Heart left ventricle (tissue), 16 donors: ENCODE results near the gene NSMF. TPM values are rescaled to one million over a fixed set of nuclear protein-coding genes. Genes with fewer than 3 reads are reported as not detected.
A peak's percentile ranks its signal among the peaks of the same experiment; 100 is the strongest.

ENCODE experiments used
- ATAC-seq, 4 donors: fragments of 200-7000 bp; cut with Tn5 transposase; one replicate each; pipeline ENCODE4 v1.9.1; 2020 to 2022; ENCODE audit warnings: moderate library complexity in 4 of 4, mild to moderate bottlenecking in 3 of 4, moderate number of reproducible peaks in 1 of 4
- DNase-seq, 5 donors: peaks; one replicate each; pipeline ENCODE4 v3.0.0-alpha.2; 2020
- H3K27ac ChIP-seq, 12 donors: fragments of 200-600 bp; sonication (generic) in 4 of 12; one replicate each; pipeline versions ENCODE4 v1.5.0 to v1.8.0; 2016 to 2022; ENCODE audit warnings: mild to moderate bottlenecking in 2 of 12
- H3K27me3 ChIP-seq, 9 donors: fragments of 200-600 bp; sonication (generic) in 2 of 9; one replicate each; pipeline versions ENCODE4 v1.5.1 to v1.8.0; 2016 to 2022; ENCODE audit warnings: mild to moderate bottlenecking in 3 of 9
- H3K36me3 ChIP-seq, 9 donors: fragments of 200-600 bp; sonication (generic) in 2 of 9; one replicate each; pipeline versions ENCODE4 v1.5.0 to v1.8.0; 2018 to 2022; ENCODE audit warnings: mild to moderate bottlenecking in 2 of 9
- H3K4me1 ChIP-seq, 12 donors: fragments of 200-600 bp; sonication (generic) in 4 of 12; one replicate each; pipeline versions ENCODE4 v1.5.0 to v1.8.0; 2016 to 2022; ENCODE audit warnings: mild to moderate bottlenecking in 3 of 12
- H3K4me3 ChIP-seq, 12 donors: fragments of 200-600 bp; sonication (generic) in 4 of 12; one replicate each; pipeline versions ENCODE4 v1.5.0 to v1.8.0; 2017 to 2022; ENCODE audit warnings: mild to moderate bottlenecking in 9 of 12, moderate library complexity in 4 of 12
- H3K9me3 ChIP-seq, 12 donors: fragments of 200-600 bp; sonication (generic) in 4 of 12; one replicate each; pipeline versions ENCODE4 v1.5.0 to v1.8.0; 2016 to 2022; ENCODE audit warnings: mild to moderate bottlenecking in 1 of 12
- POLR2A ChIP-seq, 2 donors: fragments of 450-650 bp; IDR thresholded peaks; one replicate each; pipeline ENCODE4 v1.6.1; 2017; ENCODE audit warnings: antibody characterized with exemption in 2 of 2, mild to moderate bottlenecking in 2 of 2, moderate library complexity in 2 of 2
- WGBS, 4 donors: extraction: QIAGEN DNeasy Blood & Tissue Kit in 2 of 4; methylation state at CpG; one replicate each; pipeline versions ENCODE4 v1.1.5 to v1.1.7; 2013 to 2018; 5-methylcytosine and 5-hydroxymethylcytosine counted together
- intact Hi-C, 10 donors: fragments of 100-400 bp; cut with DNase I; formaldehyde crosslinking; loops; one replicate each; pipeline versions ENCODE4 v1.11.1 to v1.14.2; 2022
- polyA plus RNA-seq, 2 donors: library from polyadenylated mRNA; stranded (reverse); fragments of 200-250 nt; gene quantifications; one replicate each; pipeline ENCODE4 v1.2.3, GENCODE V29; 2013
- total RNA-seq, 9 donors: library from RNA; depleted of rRNA in 2 of 9; stranded (reverse); fragments of >200 nt in 2 of 9; fragmentation: NEBNext Ultra II Directional in 3 of 9; extraction: Animal tissue kit (Norgen Biotek cat#: 25700) in 3 of 9; gene quantifications; one replicate each; pipeline versions ENCODE4 v1.1.0 to v1.2.4, GENCODE V29; 2016 to 2023
- TF ChIP-seq, protein P1 (sequence below), 12 donors: fragments of 200-600 bp; sonication (generic) in 4 of 12; IDR thresholded peaks; one replicate each; pipeline versions ENCODE4 v1.5.0 to v1.8.0; 2018 to 2022; ENCODE audit warnings: antibody characterized with exemption in 12 of 12, mild to moderate bottlenecking in 5 of 12
- donor health status: ischemic (EF 13 %, LVEDD 7.1; RV severe dilation, severe dysfunction).
- donor health status: healthy with polysubstance abuse.
- donor health status: DM: no; HTN: yes; CAD: no.
- donor health status: DM: no; HTN: no; CAD: no.
- donor health status: ischemic (EF 25% LVEDD 6.9; RV normal size, moderate dysfunction).
- donor health status: ischemic (EF 25% LVEDD 5.7; RV mildly dilated, moderate dysfunction).
- donor health status: healthy.
- donor health status: DM: yes; HTN: yes; CAD: no.
- donor health status: ischemic (EF 35%, LVEDD 5.7; RV mildly dilated, moderate dysfunction).
- donor health status: nonischemic (EF 11% LVEDD 7.7; RV severe dilation, severe dysfunction).
- donor health status: DM: yes; HTN: yes; CAD: no.
- donor health status: PGD.
- donor health status: ischemic (EF 29% LVEDD 5.4; RV normal size, mild dysfunction).
- donor health status: nonischemic (EF 23%, LVEDD 6.1; RV moderate dilation, normal function).

NSMF gene
- total and polyA plus RNA-seq, 11 donors, result 7.5 to 22.1 (median 13.4) TPM

DNA sequence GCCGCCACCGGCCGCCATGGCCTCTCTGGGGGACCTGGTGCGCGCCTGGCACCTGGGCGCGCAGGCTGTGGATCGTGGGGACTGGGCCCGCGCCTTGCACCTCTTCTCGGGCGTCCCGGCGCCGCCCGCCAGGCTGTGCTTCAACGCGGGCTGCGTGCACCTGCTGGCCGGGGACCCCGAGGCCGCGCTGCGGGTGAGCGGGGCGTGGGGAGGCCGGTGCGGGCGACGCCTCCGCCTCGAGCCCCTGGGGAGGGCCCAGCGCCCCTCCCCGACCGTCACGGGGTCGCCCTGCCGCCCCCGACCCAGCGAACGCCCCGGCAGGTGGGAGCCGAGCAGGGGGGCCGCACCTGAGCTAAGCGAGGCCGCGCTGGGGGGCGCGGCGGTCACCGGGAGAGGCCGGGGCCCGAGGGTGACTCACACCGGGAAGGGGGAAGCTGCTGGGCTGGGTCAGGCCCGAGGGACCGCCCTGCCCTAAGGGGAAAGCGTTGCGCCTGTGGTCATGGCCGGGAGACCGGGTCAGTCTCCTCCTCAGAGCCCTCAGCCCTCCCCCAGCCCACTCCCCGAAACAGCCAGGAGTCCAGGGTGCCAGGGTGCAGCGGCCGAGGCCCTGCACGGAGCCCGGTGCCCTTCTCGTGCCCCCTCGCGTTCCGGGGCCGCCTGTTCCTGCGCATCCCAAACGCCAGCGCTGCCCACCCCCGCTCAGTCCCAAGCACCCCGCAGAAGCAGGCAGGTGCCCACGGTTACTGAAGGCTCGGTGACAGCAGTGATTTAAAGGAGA, 35.4 kb downstream of the NSMF start:
- Histone ChIP-seq H3K36me3 (no peaks in the 10 kb centered on the region), H3K4me1 (peaks cover 0 to 38% (median 25%) of the 10 kb centered on the region in 12 donors), H3K27ac (peak overlapping the region in 11 of 12 donors; percentile 30 to 89 (median 81)), H3K4me3 (peak overlapping the region; percentile 36 to 100 (median 86)), H3K27me3 (no peaks in the 10 kb centered on the region), H3K9me3 (no peaks in the 10 kb centered on the region)
- ATAC-seq (peak in 3 of 4 donors; percentile 15 to 24 (median 24)), DNase-seq (peak in 2 of 5 donors; percentile 48 to 75)
- TF ChIP-seq POLR2A (IDR thresholded peaks at IDR 0.05), result no peak
- TF ChIP-seq, protein P1, sequence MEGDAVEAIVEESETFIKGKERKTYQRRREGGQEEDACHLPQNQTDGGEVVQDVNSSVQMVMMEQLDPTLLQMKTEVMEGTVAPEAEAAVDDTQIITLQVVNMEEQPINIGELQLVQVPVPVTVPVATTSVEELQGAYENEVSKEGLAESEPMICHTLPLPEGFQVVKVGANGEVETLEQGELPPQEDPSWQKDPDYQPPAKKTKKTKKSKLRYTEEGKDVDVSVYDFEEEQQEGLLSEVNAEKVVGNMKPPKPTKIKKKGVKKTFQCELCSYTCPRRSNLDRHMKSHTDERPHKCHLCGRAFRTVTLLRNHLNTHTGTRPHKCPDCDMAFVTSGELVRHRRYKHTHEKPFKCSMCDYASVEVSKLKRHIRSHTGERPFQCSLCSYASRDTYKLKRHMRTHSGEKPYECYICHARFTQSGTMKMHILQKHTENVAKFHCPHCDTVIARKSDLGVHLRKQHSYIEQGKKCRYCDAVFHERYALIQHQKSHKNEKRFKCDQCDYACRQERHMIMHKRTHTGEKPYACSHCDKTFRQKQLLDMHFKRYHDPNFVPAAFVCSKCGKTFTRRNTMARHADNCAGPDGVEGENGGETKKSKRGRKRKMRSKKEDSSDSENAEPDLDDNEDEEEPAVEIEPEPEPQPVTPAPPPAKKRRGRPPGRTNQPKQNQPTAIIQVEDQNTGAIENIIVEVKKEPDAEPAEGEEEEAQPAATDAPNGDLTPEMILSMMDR (IDR thresholded peaks at IDR 0.05), result peak in 5 of 12 donors; percentile 4 to 42 (median 11)
- intact Hi-C loops, result loop anchor here in 3 of 10 donors (2.0 to 10.0 kb wide), 5 partner anchors 21 to 299 kb away; partner anchors contain the start of gene NRARP (in 1 of the 3)
- WGBS, 4 donors, result 16 to 69% (median 18%) methylated on average over 12 to 77 of the region's 77 CpGs

DNA sequence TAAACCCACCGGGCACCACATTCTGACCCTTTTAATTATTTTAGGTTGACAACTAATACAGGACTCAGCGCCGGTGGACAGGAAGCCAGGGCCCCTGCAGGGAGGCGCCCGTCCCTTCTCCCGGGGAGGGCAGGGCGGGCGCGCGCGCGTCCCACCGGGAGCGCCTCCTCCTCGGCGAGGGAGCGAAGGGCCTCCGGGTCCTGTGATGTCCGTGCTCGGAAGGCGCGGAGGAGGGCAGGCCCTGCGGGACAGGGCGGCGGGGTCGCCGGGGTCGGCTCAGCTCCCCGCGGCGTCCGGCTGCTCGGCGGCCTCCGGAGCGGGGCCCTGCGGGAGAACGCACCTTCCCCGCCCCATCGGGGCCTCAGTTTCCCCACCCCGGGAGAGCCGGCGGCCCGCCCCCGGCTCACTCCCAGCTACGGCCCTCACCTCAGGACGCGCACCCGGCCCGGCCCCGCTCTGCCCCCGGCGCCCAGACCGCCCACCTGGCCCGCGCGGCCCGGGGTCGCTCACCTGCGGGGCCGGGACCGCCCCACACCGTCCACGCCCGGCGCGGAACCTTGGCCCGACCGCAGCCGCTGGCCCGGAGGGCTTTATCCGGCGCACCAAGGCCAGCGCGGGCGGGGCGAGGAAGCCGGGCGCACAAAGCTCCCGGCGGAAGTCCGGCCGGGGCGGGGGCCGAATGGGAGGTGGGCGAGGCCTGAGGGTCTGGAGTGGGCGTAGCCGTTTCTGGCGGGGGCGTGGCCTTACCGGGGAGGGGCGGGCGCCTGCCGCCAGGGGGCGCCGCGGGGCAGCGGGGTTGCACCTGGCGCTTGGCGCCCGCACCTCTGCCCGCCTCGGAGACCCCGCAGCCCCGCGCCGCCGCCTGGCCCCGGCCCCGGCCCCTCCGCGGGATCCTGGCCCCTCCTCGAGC, 36.3 kb downstream of the NSMF start, which contains the start of the genes EXD3 and NOXA1:
Gene EXD3, minus strand, starts transcription at position 559 of the 910 bp plus-strand sequence. CDS start 27,805 bp downstream, outside the sequence.
Gene NOXA1, plus strand, starts transcription at position 790 of the 910 bp plus-strand sequence. CDS start 137 bp downstream, outside the sequence.
- no peaks in the 10 kb centered on the region for H3K27me3 ChIP-seq
- DNase-seq (peak; percentile 94 to 97 (median 95)), ATAC-seq (peak; percentile 94 to 98 (median 96))
- peak within 1 kb of the TSS; percentile 48 to 89 (median 82) for H3K27ac ChIP-seq
- peaks cover 0 to 40% (median 25%) of the 10 kb centered on the region in 12 donors for H3K4me1 ChIP-seq
- intact Hi-C loops, result loop anchor here in 3 of 10 donors (2.0 to 10.0 kb wide), 5 partner anchors 22 to 298 kb away; partner anchors contain the start of gene NRARP (in 1 of the 3)
- H3K4me3 ChIP-seq, result peak within 1 kb of the TSS; percentile 63 to 100 (median 92)
- no peaks in the 10 kb centered on the region for H3K9me3 ChIP-seq
- TF ChIP-seq, protein P1 (IDR thresholded peaks at IDR 0.05), result peak; percentile 26 to 88 (median 63)
- peak in 1 of 2 donors; percentile 49 for TF ChIP-seq POLR2A (IDR thresholded peaks at IDR 0.05)
- WGBS, 4 donors, result 0 to 1% (median 1%) methylated on average over 14 to 113 of the region's 113 CpGs
- no peaks in the 10 kb centered on the region for H3K36me3 ChIP-seq

DNA sequence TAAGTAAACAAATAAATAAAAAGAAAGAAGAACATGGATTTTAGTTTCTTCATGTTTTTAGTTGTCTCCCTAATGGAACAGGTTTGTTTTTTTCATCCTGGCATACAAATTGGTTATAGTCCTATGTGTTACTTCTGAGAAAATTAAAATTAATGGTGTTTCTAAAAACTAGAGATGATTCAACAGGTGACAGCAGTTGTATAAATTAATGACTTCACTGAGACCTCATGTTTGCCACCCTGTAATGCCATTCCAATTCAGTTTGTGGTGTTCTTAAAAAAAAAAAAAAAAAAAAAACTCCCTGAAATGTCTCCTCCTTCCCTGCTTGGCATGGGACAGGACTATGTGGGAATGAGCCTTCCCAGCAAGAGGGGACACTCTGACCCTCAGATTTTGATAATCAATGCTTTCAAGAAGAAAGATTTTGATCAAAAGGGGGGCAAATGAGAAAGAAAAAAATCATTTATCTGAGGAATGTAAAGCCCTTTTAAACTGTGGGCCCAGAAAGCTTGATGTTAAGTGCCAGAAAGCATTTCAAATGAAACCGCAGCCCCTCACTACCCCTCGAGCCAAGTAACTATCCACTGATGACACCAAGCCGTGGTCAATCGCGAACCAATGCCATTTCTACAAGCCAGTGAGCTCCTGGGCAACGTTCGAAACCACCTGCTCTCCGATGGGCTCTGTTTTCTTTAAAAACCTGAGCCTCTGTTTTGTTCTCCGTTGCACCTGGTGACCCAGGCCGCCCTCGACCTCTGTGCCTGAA, 37.1 kb downstream of the NSMF start:
- TF ChIP-seq, protein P1 (IDR thresholded peaks at IDR 0.05), result no peak
- no peak for TF ChIP-seq POLR2A (IDR thresholded peaks at IDR 0.05)
- peak in 1 of 5 donors; percentile 1 for DNase-seq
- WGBS, 4 donors, result 2 to 4% (median 2%) methylated on average over 11 of the region's 11 CpGs
- Histone ChIP-seq H3K4me1 (peaks cover 0 to 49% (median 25%) of the 10 kb centered on the region in 12 donors), H3K27ac (peak overlapping the region; percentile 48 to 89 (median 82)), H3K4me3 (peak overlapping the region; percentile 63 to 100 (median 92)), H3K9me3 (no peaks in the 10 kb centered on the region), H3K27me3 (no peaks in the 10 kb centered on the region), H3K36me3 (no peaks in the 10 kb centered on the region)
- ATAC-seq, result no peak
- intact Hi-C loops, result loop anchor here in 3 of 10 donors (2.0 to 10.0 kb wide), 5 partner anchors 23 to 297 kb away; partner anchors contain the start of gene NRARP (in 1 of the 3)
